Thyroid gland (tissue), 4 donors: ENCODE data around the gene REEP1.

Source experiments
- POLR2A ChIP-seq, 2 donors: fragments of 450-650 bp; IDR thresholded peaks; one replicate each; pipeline ENCODE4 v1.6.1; 2017; ENCODE audit warnings: antibody characterized with exemption in 2 of 2, mild to moderate bottlenecking in 2 of 2, moderate library complexity in 1 of 2
- TF ChIP-seq, protein P1 (sequence below), 6 experiments: fragments of 200-600 bp in 3 of 6; fragments of 450-650 bp in 3 of 6; sonication (generic) in 3 of 6; IDR thresholded peaks; one replicate each; pipeline ENCODE4 v1.5.1; 2016 to 2019; ENCODE audit warnings: antibody characterized with exemption in 6 of 6, mild to moderate bottlenecking in 2 of 6, inconsistent platforms in 1 of 6, moderate library complexity in 1 of 6

DNA sequence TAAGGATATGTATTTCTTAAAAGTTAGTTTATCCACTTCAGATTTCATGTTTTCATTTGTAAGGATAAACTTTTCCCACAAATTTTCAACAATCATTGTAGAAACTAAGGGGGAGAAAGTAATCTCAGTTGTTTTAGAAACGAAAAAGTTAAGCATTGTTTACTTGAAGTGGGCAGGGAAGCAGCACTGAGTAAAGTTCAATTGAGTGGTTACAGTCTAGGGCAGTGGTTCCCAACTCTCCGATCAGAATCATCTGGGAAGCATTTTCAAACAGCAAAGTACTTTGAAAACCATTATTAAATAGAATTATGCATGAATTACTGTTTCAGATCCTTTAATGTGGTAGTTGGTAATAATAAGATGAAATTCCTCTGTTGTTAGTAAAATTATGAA, 125.6 kb downstream of the REEP1 start:
- TF ChIP-seq, protein P1, sequence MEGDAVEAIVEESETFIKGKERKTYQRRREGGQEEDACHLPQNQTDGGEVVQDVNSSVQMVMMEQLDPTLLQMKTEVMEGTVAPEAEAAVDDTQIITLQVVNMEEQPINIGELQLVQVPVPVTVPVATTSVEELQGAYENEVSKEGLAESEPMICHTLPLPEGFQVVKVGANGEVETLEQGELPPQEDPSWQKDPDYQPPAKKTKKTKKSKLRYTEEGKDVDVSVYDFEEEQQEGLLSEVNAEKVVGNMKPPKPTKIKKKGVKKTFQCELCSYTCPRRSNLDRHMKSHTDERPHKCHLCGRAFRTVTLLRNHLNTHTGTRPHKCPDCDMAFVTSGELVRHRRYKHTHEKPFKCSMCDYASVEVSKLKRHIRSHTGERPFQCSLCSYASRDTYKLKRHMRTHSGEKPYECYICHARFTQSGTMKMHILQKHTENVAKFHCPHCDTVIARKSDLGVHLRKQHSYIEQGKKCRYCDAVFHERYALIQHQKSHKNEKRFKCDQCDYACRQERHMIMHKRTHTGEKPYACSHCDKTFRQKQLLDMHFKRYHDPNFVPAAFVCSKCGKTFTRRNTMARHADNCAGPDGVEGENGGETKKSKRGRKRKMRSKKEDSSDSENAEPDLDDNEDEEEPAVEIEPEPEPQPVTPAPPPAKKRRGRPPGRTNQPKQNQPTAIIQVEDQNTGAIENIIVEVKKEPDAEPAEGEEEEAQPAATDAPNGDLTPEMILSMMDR (IDR thresholded peaks at IDR 0.05): no peak
- TF ChIP-seq POLR2A (IDR thresholded peaks at IDR 0.05): no peak
